ENCODE data around the gene UBALD2. TPM values are rescaled to one million over a fixed set of nuclear protein-coding genes. Genes with fewer than 3 reads are reported as not detected.
"Not testable (repeated sequence)": the region's sequence is repeated elsewhere in the genome, so short reads cannot be mapped to it uniquely, and the experiment has no call there.

The UBALD2 gene
- total RNA-seq, 1 donor from 2014 or later = 21.5 TPM

- Mint-ChIP-seq H3K36me3 (ENCODE audit: low read depth) (no peaks in the 10 kb centered on the region), H3K27me3 (ENCODE audit: low read depth) (no peaks in the 10 kb centered on the region), H3K4me1 (peaks cover 55% of the 10 kb centered on the region), H3K27ac (ENCODE audit: unreplicated experiment) (peak overlapping the region; percentile 81), H3K4me3 (peak overlapping the region; percentile 87), H3K9me3 (no peaks in the 10 kb centered on the region)
- no peak for DNase-seq (ENCODE audit: low read depth, low spot score)
- no peak for TF ChIP-seq CTCF (conservative IDR thresholded peaks at IDR 0.05)
Observed at GRCh38 chr17:76266244-76266938, 1.2 kb downstream of the UBALD2 start.

DNA sequence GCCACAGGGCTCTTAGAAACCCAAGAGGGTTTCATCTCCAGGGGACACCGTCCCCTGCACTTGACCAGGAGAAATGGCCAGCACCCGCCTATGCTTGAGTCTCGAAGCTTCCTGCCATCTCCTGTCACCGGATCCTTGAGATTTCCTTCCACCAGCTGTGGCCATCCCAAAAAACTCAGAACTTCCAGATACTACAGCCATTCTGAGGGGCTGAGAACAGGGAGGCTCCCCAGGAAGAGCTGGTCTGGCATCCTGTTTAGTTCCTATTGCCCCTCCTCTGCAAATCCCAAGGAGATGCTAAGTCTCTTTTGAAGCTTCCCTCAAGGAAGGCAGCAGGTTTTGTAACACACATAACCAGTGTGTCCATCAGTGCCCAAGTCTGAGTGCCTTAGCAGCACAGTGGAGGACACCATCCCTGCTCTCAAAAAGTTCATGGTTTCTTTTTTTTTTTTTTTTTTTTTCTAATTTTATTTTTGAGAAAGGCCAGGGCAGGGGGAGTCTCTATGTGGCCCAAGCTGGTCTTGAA is 2.0 kb downstream of the UBALD2 start:
- no peaks in the 10 kb centered on the region for H3K36me3 Mint-ChIP-seq (ENCODE audit: low read depth)
- peaks cover 48% of the 10 kb centered on the region for H3K4me1 Mint-ChIP-seq
- peak overlapping the region; percentile 87 for H3K4me3 Mint-ChIP-seq
- DNase-seq (ENCODE audit: low read depth, low spot score) = no peak
- TF ChIP-seq CTCF (conservative IDR thresholded peaks at IDR 0.05) = no peak
- H3K27me3 Mint-ChIP-seq (ENCODE audit: low read depth) = no peaks in the 10 kb centered on the region
- H3K9me3 Mint-ChIP-seq = no peaks in the 10 kb centered on the region
- no peak overlapping the region for H3K27ac Mint-ChIP-seq (ENCODE audit: unreplicated experiment)

DNA sequence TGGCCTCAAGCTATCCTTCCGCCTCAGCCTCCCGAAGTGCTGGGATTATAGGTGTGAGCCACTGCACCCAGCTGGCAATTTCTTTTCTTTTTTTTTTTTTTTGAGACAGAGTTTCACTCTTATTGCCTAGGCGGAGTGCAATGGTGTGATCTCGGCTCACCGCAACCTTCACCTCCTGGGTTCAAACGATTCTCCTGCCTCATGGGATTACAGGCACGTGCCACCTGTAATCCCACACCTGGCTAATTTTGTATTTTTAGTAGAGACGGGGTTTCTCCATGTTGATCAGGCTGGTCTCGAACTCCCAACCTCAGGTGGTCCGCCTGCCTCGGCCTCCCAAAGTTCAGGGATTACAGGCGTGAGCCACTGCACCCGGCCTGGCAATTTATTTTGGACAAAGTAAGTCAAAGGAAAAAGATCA is 2.4 kb downstream of the UBALD2 start:
- Mint-ChIP-seq H3K4me3 (peak overlapping the region; percentile 87), H3K4me1 (peaks cover 43% of the 10 kb centered on the region)

GRCh38 chr17:76268015-76268749 is 3.0 kb downstream of the UBALD2 start:
- Mint-ChIP-seq H3K27ac (ENCODE audit: unreplicated experiment) (peak overlapping the region; percentile 86), H3K27me3 (ENCODE audit: low read depth) (no peaks in the 10 kb centered on the region), H3K4me3 (peak overlapping the region; percentile 87), H3K4me1 (peaks cover 37% of the 10 kb centered on the region), H3K9me3 (no peaks in the 10 kb centered on the region), H3K36me3 (ENCODE audit: low read depth) (no peaks in the 10 kb centered on the region)
- TF ChIP-seq CTCF (conservative IDR thresholded peaks at IDR 0.05) = no peak
- DNase-seq (ENCODE audit: low read depth, low spot score) = no peak

More for the DNA sequence above, 2.4 kb downstream of the UBALD2 start:
- H3K27ac Mint-ChIP-seq (ENCODE audit: unreplicated experiment) = peak overlapping the region; percentile 62
- not testable (repeated sequence) for H3K27me3 Mint-ChIP-seq (ENCODE audit: low read depth); H3K9me3 Mint-ChIP-seq; DNase-seq (ENCODE audit: low read depth, low spot score); H3K36me3 Mint-ChIP-seq (ENCODE audit: low read depth)

DNA sequence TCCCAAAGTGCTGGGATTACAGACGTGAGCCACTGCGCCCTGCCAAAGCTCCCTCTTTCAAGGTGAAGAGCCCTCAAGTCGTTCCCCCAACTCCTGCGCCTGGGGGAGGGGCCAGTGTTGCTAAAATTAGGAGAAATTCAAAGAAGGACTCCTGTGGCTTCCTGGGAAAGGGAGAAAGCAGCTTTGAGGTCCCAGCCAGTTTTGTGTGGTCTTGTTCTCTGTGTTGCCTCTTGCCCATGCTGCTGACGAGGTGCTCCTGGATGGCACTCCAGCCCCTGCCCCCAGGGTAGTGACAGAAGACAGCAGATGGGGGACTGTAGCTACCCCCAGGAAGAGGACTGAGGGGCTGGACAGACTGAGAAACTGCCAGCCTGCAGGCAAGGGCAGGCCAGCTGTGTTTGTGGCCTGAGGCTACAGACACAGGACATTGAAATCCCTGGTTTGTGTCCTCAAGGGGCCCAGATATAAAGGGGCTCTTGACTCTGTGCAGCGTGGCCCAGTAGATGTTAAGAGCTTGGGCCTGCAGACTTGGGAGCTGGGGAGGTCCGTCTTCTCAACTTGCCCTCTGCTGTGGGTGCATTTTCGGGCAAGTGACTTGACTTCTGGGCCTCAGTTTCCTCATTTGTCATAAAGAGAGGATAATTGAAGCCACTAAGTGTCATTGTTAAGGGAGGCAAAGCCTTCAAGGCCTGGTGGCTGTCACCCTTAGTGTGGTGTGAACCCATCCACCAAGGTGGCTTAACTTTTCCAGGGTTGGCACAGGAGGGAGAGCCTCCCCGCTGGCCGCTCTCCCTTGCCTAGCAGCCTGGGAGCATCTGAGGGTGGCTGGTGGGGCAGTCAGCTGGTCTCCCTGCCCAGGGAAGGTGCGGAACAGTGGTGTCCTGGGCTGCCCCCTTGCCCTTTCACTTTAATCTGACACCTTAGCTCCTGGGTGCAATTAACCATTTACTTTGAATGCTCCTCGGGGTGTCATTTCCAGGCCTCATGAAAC is 4.1 kb downstream of the UBALD2 start:
- Mint-ChIP-seq H3K9me3 (no peaks in the 10 kb centered on the region), H3K4me1 (peaks cover 30% of the 10 kb centered on the region), H3K4me3 (peak overlapping the region; percentile 87), H3K27me3 (ENCODE audit: low read depth) (no peaks in the 10 kb centered on the region), H3K36me3 (ENCODE audit: low read depth) (no peaks in the 10 kb centered on the region), H3K27ac (ENCODE audit: unreplicated experiment) (peak overlapping the region; percentile 12)
- DNase-seq (ENCODE audit: low read depth, low spot score) = no peak
- no peak for TF ChIP-seq CTCF (conservative IDR thresholded peaks at IDR 0.05)

Measured in neural crest cell (in vitro differentiated cells).